Measurements from ENCODE around the gene APBA3.

- no peak for TF ChIP-seq CTCF (IDR thresholded peaks at IDR 0.05)
- TF ChIP-seq POLR2A (IDR thresholded peaks at IDR 0.05), result no peak
These were observed 39.5 kb downstream of the APBA3 start for GRCh38 chr19:3721887-3722442.
